ENCODE measurements around the gene SLC25A21.

- TF ChIP-seq TARDBP (IDR thresholded peaks at IDR 0.05; ENCODE audit: borderline replicate concordance) (no peak), POLR2A (IDR thresholded peaks at IDR 0.05; ENCODE audit: low read depth, low read length) (no peak), SMARCA5 (IDR thresholded peaks at IDR 0.05) (no peak), SIX5 (IDR thresholded peaks at IDR 0.05; ENCODE audit: low read depth, low read length, severe bottlenecking) (no peak)
Measured at GRCh38 chr14:36723530-36723929, 448.9 kb downstream of the SLC25A21 start.

Measured in GM12878 (cell line).